Measurements from ENCODE around the gene HNRNPAB.

DNA sequence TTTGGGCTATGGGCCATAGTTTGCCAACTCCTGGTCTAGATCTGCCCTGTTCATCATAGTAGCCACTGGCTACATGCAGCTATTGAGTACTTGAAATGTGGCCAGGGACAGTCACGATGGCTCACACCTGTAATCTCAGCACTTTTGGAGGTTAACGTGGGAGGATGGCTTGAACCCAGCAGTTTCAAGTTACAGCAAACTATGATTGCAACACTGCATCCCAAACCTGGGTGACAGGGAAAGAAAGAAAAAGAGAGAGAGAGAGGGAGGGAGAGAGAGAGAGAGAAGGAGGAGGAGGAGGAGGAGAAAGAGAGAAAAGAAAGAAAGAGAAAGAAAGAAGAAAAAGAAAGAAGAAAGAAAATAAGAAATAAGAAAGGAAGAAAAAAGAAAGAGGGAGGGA lies 12.1 kb upstream of the HNRNPAB start:
- TF ChIP-seq SMAD1 (IDR thresholded peaks at IDR 0.05; ENCODE audit: low read depth, low read length, partially characterized antibody) (no peak), ZFP36 (IDR thresholded peaks at IDR 0.05; ENCODE audit: low read depth, low read length, partially characterized antibody) (no peak), TAF1 (IDR thresholded peaks at IDR 0.05; ENCODE audit: control insufficient read depth, extremely low read depth, insufficient read depth, low read length, severe bottlenecking) (no peak), SUPT5H (IDR thresholded peaks at IDR 0.05) (no peak), ZNF707 (CRISPR knock-in tag; conservative IDR thresholded peaks at IDR 0.05) (no peak), EP300 (IDR thresholded peaks at IDR 0.05; ENCODE audit: low read length) (no peak)

All from K562 (cell line).